Caco-2 (cell line): ENCODE results near the gene BARHL2. TPM values are rescaled to one million over a fixed set of nuclear protein-coding genes. Genes with fewer than 3 reads are reported as not detected.

Experiments used
- BruUV-seq: library from RNA; stranded (reverse); fragments of 400-500 nt; replicated peaks from 2 replicates; lab custom pipeline; 2021; lab: Mats Ljungman, UMichigan
- CTCF ChIA-PET: fragments of 300-600 bp; sonication (Branson Sonifier 250); formaldehyde crosslinking; loops from one replicate; lab custom pipeline; 2022; ENCODE audit warnings: antibody characterized with exemption; lab: Charles Lee
- POLR2A ChIA-PET: fragments of 300-600 bp; sonication (Branson Sonifier 250); formaldehyde crosslinking; loops from one replicate; lab custom pipeline; 2022; ENCODE audit warnings: antibody characterized with exemption; lab: Charles Lee
- DNase-seq, 2 experiments: peaks; one replicate each; pipeline versions ENCODE4 v3.0.0 to v3.0.0-alpha.2; 2020 to 2022
- H3K27me3 ChIP-seq: replicated peaks from 2 replicates; pipeline ENCODE4 v1.6.0; 2011; ENCODE audit warnings: low read length; ENCODE audit not compliant: control insufficient read depth, insufficient read depth
- H3K36me3 ChIP-seq: 2 replicates; pipeline ENCODE4 v1.5.1; 2011; ENCODE audit warnings: low read length; ENCODE audit not compliant: control insufficient read depth, insufficient read depth
- H3K4me1 ChIP-seq: fragments of 250-450 bp; sonication (Bioruptor Pico); 2 replicates; pipeline ENCODE4 v1.5.1; 2020; ENCODE audit warnings: mild to moderate bottlenecking
- H3K4me3 ChIP-seq: 2 replicates; pipeline ENCODE4 v1.5.1; 2011; ENCODE audit warnings: low read depth, mild to moderate bottlenecking, control low read depth, low read length
- H3K9me3 ChIP-seq: fragments of 250-450 bp; sonication (Bioruptor Pico); 2 replicates; pipeline ENCODE4 v1.5.1; 2020; ENCODE audit warnings: mild to moderate bottlenecking, moderate library complexity
- H3K27ac Mint-ChIP-seq: one replicate; pipeline ENCODE4 v1.8.0; 2022; ENCODE audit warnings: mixed read lengths; ENCODE audit not compliant: unreplicated experiment
- H3K27me3 Mint-ChIP-seq: one replicate; pipeline ENCODE4 v1.8.0; 2022; ENCODE audit warnings: mixed read lengths; ENCODE audit not compliant: insufficient read depth, unreplicated experiment
- H3K36me3 Mint-ChIP-seq: one replicate; pipeline ENCODE4 v1.8.0; 2022; ENCODE audit warnings: mild to moderate bottlenecking, mixed read lengths; ENCODE audit not compliant: insufficient read depth, unreplicated experiment
- H3K4me1 Mint-ChIP-seq: one replicate; pipeline ENCODE4 v1.8.0; 2022; ENCODE audit warnings: low read depth, mixed read lengths; ENCODE audit not compliant: unreplicated experiment
- H3K4me3 Mint-ChIP-seq: one replicate; pipeline ENCODE4 v1.8.0; 2022; ENCODE audit warnings: mild to moderate bottlenecking, moderate library complexity, mixed read lengths; ENCODE audit not compliant: unreplicated experiment
- H3K9me3 Mint-ChIP-seq: one replicate; pipeline ENCODE4 v1.8.0; 2022; ENCODE audit warnings: mixed read lengths; ENCODE audit not compliant: unreplicated experiment
- CTCF ChIP-seq, 2 experiments: fragments of 200-600 bp in 1 of 2; IDR thresholded peaks; 1 replicate in 1 of 2; 2 replicates in 1 of 2; pipeline versions ENCODE4 v1.5.1 to v1.8.0; 2011 to 2022; ENCODE audit warnings: antibody characterized with exemption in 1 of 2, control low read depth in 1 of 2, inconsistent platforms in 1 of 2, low read depth in 1 of 2, low read length in 1 of 2, mild to moderate bottlenecking in 1 of 2, moderate library complexity in 1 of 2; ENCODE audit not compliant: insufficient read depth in 1 of 2, severe bottlenecking in 1 of 2, unreplicated experiment in 1 of 2
- intact Hi-C: fragments of 100-400 bp; cut with micrococcal nuclease; formaldehyde crosslinking; loops from one replicate; pipeline ENCODE4 v1.10.0; 2022; ENCODE audit not compliant: unreplicated experiment
- total RNA-seq: library from RNA; stranded (reverse); gene quantifications from 2 replicates; pipeline ENCODE4 v1.2.3, GENCODE V29; 2022

Gene BARHL2
- total RNA-seq, 1 experiment from 2014 or later, result not detected

GRCh38 chr1:90732136-90732535, 15.0 kb upstream of the BARHL2 start:
- Mint-ChIP-seq H3K4me3 (no peak overlapping the region), H3K36me3 (no peaks in the 10 kb centered on the region), H3K4me1 (peaks cover 6% of the 10 kb centered on the region), H3K27me3 (peaks cover 24% of the 10 kb centered on the region), H3K27ac (no peak overlapping the region), H3K9me3 (no peaks in the 10 kb centered on the region)
- no TSS peak for BruUV-seq
- ChIA-PET POLR2A (no interaction called here), CTCF (no interaction called here)
- Histone ChIP-seq H3K27me3 (no peaks in the 10 kb centered on the region), H3K36me3 (no peaks in the 10 kb centered on the region), H3K4me3 (no peak overlapping the region), H3K9me3 (no peaks in the 10 kb centered on the region), H3K4me1 (no peaks in the 10 kb centered on the region)
- TF ChIP-seq CTCF (IDR thresholded peaks at IDR 0.05; ENCODE audit: insufficient read depth in 1 of 2, low read depth in 1 of 2, low read length in 1 of 2, severe bottlenecking in 1 of 2, unreplicated experiment in 1 of 2), result no peak
- DNase-seq, result no peak
- intact Hi-C loops, result no loop called here

DNA sequence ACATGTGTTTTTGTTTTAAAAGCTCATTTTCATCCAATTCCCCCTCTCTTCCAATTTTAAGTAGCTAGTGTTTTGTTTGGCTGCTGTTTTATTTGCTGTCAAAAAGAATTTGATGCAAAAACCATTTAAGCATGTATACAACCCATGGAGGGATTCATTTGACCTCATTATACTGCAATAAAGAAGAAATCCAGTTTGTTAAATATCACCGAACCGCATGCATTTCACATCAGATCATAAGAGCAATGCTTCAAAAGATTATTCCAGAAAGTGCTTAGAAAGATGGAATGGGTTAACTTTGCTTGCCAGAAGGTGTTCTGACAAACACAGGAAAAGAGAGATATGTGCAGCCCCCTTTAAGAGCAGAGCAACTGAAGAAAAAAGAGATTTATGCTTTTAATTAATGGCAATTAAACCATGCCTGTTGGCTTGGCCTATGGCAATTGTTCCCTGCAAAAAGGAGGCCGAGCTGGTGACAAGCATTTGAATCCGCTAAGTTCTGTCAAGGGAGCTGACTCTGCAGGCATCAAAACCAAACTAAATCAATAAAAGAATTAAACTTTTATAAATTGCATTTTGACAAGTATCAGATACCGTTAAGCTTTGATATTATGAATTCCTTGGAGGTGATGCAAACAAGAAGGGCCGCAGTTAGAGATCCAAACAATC, 14.4 kb upstream of the BARHL2 start:
- H3K4me3 Mint-ChIP-seq, result peak overlapping the region; percentile 74
- Histone ChIP-seq H3K4me1 (no peaks in the 10 kb centered on the region), H3K4me3 (no peak overlapping the region), H3K27me3 (no peaks in the 10 kb centered on the region), H3K36me3 (no peaks in the 10 kb centered on the region), H3K9me3 (no peaks in the 10 kb centered on the region)
- H3K27me3 Mint-ChIP-seq, result peaks cover 22% of the 10 kb centered on the region
- H3K27ac Mint-ChIP-seq, result no peak overlapping the region
- no peak for TF ChIP-seq CTCF (IDR thresholded peaks at IDR 0.05; ENCODE audit: insufficient read depth in 1 of 2, low read depth in 1 of 2, low read length in 1 of 2, severe bottlenecking in 1 of 2, unreplicated experiment in 1 of 2)
- ChIA-PET CTCF (interaction anchor here (1.0 kb wide), 1 partner anchor 10 kb away, joined by 7 read pairs; no protein-coding TSS in a partner anchor), POLR2A (no interaction called here)
- H3K4me1 Mint-ChIP-seq, result peaks cover 6% of the 10 kb centered on the region
- no peak for DNase-seq
- BruUV-seq, result no TSS peak
- no peaks in the 10 kb centered on the region for H3K9me3 Mint-ChIP-seq
- no peaks in the 10 kb centered on the region for H3K36me3 Mint-ChIP-seq
- intact Hi-C loops, result no loop called here

- H3K27ac Mint-ChIP-seq, result no peak overlapping the region
- peaks cover 6% of the 10 kb centered on the region for H3K4me1 Mint-ChIP-seq
- H3K4me1 ChIP-seq, result no peaks in the 10 kb centered on the region
- no peak for TF ChIP-seq CTCF (IDR thresholded peaks at IDR 0.05; ENCODE audit: insufficient read depth in 1 of 2, low read depth in 1 of 2, low read length in 1 of 2, severe bottlenecking in 1 of 2, unreplicated experiment in 1 of 2)
- H3K27me3 ChIP-seq, result no peaks in the 10 kb centered on the region
- no TSS peak for BruUV-seq
- H3K4me3 Mint-ChIP-seq, result peak overlapping the region; percentile 74
- H3K27me3 Mint-ChIP-seq, result peaks cover 26% of the 10 kb centered on the region
- no peaks in the 10 kb centered on the region for H3K9me3 Mint-ChIP-seq
- ChIA-PET CTCF (interaction anchor here (1.0 to 1.3 kb wide), 4 partner anchors 9 to 234 kb away, joined by 3 to 8 read pairs (median 5); no protein-coding TSS in a partner anchor), POLR2A (no interaction called here)
- no peaks in the 10 kb centered on the region for H3K9me3 ChIP-seq
- DNase-seq, result no peak
- intact Hi-C loops, result no loop called here
- H3K36me3 ChIP-seq, result no peaks in the 10 kb centered on the region
- peak overlapping the region; percentile 31 for H3K4me3 ChIP-seq
- no peaks in the 10 kb centered on the region for H3K36me3 Mint-ChIP-seq
These were observed 13.3 kb upstream of the BARHL2 start for GRCh38 chr1:90730243-90731022.
